Middle frontal gyrus (tissue), 1 donor: ENCODE data around the gene KCNAB1.
"Not testable (repeated sequence)": the region's sequence is repeated elsewhere in the genome, so short reads cannot be mapped to it uniquely, and the experiment has no call there.

Experiments used
- DNase-seq: peaks from one replicate; pipeline ENCODE4 v3.0.0-alpha.2; 2015; ENCODE audit warnings: low spot score; ENCODE audit errors: extremely low spot score

Gene KCNAB1

DNA sequence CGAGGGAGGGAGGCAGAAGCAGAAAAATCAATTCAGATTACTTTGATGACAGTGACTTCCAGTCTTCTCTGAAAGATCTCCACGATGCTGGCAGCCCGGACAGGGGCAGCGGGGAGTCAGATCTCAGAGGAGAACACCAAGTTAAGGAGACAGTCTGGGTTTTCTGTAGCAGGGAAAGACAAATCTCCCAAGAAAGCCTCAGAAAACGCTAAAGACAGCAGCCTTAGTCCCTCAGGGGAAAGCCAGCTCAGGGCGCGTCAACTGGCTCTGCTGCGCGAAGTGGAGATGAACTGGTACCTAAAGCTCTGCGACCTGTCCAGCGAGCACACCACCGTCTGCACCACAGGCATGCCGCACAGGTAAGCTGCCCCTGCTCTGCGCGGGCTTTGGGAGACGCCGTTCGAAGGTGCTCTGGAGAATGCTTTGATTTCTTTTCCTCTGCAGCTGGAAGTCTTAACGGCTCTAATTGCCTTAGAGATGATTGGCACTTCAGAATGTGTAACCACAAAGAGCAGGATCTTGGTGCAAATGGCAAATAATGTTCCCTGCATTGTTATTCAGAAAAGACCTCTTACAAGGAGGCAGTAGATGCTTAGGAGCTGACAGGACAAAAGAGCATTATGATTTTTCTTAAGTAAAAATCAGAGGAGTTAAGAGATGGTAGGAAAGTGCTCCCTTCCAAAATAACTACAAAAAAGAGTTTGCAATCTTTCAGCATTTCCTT is at the start of gene KCNAB1:
TSS of gene KCNAB1 (plus strand) at position 51 of the 724 bp plus-strand sequence.
- DNase-seq = no peak

DNA sequence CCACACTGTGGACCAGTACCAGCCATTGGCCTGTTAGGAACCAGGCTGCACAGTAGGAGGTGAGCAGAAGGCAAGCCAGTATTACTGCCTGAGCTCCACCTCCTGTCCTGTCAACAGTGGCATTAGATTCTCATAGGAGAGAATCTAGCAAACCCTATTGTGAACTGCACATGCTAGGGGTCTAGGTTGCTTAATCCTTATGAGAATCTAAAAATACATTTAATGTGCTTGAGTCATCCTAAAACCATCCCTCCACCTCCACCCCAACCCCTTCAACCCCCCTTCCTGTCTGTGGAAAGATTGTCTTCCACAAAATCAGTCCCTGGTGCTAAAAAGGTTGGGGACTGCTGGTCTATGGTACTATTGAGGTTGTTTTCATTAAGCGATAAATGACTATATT is 49.3 kb upstream of the KCNAB1 start:
- DNase-seq = no peak

DNA sequence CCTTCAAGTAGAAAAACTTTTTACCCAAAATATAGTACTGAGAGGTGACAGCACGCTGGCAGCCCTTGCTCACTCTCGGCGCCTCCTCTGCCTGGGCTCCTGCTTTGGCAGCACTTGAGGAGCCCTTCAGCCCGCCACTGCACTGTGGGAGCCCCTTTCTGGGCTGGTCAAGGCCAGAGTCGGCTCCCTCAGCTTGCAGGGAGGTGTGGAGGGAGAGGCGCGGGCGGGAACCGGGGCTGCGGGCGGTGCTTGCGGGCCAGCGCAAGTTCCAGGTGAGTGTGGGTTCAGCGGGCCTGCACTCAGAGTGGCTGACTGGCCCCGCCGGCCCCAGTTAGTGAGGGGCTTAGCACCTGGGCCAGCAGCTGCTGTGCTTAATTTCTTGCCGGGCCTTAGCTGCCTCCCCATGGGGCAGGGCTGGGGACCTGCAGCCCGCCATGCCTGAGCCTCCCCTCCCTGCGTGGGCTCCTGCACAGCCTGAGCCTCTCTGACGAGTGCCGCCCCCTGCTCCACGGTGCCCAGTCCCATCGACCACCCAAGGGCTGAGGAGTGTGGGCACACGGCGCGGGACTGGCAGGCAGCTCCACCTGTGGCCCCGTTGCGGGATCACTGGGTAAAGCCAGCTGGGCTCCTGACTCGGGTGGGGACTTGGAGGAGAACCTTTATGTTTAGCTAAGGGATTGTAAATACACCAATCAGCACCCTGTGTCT is 47.3 kb upstream of the KCNAB1 start:
- DNase-seq = not testable (repeated sequence)

DNA sequence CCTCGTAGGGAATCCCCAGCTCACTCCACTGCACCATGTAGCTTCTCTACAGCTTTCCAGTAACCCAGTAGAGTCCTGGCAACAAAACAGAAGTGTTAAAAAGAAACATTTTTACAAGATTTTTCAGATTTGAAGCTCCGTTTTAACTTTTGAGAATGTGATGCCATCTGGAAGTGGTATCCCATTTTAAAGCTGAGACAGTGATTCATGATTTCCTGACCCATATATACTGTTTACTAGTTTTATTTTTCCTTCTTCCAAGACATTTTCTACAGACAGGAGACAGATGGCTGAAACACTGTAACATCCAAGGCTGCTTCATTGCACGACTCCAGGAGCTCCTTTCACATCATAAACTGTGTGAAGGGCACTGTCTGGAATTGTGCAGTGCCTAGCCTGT is 30.3 kb upstream of the KCNAB1 start:
- peak; percentile 49 for DNase-seq

DNA sequence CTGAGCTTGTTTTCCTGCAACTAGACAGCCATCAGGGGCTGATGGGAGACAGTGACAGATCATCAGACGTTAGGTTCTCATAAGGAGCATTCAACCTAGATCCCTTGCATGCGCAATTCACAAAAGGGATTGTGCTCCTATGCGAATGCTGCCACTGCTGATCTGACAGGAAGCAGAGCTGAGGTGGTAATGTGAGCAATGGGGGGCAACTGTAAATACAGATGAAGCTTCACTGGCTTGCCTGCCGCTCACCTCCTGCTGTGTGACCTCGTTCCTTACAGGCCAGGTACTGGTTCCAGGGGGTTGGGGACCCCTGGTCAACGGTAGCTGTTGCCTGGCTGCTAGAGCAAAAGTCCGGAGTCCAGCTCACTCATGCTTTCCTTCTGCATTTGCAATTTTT is 26.4 kb upstream of the KCNAB1 start:
- DNase-seq = no peak

DNA sequence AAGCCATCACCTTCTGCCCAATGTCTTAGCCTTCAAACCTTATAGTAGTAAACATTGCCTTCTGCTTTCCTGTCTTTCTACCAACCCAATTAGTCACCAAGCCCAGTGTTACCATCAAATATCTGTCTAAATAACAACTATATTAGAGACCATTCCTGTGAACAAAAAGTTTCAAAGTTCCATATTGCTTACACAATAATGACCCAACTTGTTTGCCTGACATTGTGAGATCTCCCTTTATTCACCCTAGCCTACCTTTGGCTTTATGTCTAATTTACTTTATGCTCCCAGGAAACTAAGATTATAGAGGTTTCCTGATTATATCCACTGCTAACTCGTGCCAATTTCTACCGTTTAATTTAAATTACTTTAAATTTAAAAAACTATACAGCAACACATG is 26.0 kb upstream of the KCNAB1 start:
- no peak for DNase-seq

DNA sequence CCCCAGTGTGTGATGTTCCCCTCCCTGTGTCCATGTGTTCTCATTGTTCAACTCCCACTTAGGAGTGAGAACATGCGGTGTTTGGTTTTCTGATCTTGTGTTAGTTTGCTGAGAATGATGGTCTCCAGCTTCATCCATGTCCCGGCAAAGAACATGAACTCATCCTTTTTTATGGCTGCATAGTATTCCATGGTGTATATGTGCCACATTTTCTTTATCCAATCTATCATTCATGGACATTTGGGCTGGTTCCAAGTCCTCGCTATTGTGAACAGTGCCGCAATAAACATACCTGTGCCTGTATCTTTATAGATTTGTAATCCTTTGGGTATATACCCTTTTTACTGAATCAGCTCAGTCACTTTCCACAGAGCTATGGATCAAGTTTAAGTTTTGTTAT is 24.7 kb upstream of the KCNAB1 start:
- DNase-seq = not testable (repeated sequence)

DNA sequence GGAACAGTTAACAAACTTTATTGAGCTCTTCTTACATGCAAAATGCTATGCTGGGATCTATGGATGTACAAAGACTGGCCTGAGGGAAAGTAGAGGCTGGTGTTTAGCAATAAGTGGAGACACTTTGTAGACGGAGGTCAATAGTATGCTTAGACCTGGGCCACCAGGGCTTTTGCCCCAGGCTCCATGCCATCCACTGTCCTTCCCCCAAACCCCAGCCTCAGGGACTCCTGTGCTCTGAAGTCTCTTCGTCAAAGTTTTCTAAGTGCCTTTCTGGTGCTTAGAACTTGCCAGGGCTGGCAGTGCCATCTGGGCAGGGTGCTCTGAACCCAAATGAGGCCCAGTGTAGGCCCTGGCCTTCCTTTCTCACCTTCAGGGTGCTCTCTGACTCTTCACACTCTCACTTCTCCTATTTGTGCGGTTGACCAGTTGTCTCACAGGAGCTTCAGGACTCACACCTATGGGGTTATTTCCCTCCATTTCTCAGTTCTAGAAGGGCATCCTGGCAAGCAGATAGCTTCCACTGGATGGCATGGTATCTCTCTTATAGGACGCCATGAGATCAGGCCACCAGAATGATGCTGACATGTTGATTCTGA is 21.8 kb upstream of the KCNAB1 start:
- DNase-seq = no peak

DNA sequence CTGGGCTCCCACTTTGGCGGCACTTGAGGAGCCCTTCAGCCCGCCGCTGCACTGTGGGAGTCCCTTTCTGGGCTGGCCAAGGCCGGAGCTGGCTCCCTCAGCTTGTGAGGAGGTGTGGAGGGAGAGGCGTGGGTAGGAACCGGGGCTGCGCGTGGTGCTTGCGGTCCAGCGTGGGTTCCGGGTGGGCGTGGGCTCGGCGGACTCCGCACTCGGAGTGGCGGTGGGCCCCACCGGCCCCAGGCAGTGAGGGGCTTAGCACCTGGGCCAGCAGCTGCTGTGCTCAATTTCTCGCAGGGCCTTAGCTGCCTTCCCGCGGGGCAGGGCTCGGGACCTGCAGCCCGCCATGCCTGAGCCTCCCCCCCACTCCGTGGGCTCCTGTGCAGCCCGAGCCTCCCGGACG is 21.0 kb upstream of the KCNAB1 start:
- not testable (repeated sequence) for DNase-seq

DNA sequence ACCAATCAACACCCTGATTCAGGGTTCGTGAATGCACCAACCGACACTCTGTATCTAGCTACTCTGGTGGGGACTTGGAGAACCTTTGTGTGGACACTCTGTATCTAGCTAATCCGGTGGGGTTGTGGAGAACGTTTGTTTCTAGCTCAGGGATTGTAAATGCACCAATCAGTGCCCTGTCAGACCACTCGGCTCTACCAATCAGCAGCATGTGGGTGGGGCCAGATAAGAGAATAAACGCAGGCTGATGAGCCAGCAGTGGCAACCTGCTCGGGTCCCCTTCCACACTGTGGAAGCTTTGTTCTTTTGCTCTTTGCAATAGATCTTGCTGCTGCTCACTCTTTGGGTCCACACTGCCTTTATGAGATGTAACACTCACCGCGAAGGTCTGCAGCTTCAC is 20.4 kb upstream of the KCNAB1 start:
- DNase-seq = not testable (repeated sequence)

DNA sequence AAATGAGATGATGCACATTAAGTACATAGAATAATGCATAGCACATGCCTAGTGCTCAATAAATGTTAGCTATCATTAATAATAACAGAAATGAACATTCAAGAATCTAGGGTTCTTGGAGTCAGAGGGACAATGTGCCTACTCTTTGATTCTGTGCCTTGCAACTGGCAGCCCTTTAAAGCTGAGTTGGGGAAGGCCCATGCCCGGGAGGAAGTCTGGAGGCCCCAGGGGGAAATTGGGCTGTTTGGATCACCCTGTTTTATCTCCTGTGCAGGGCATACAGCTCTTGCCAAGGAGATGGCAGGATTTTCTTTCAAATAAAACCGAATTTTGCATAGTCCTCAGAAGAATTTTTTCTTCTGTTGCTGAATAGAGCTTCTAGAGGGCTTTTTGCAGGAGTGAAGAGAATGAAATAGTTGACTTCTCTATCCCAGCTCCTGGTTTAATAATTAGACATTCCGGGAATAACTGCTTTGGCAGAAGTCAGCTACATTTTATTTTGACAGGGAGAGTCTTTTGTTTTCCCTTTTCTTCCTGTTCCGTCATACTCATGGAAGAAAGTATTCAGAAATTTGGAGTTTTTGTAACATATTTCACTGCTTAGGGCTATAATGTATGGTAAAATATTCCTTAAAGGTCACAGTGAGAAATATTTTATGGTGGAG is 18.0 kb upstream of the KCNAB1 start:
- DNase-seq = no peak

DNA sequence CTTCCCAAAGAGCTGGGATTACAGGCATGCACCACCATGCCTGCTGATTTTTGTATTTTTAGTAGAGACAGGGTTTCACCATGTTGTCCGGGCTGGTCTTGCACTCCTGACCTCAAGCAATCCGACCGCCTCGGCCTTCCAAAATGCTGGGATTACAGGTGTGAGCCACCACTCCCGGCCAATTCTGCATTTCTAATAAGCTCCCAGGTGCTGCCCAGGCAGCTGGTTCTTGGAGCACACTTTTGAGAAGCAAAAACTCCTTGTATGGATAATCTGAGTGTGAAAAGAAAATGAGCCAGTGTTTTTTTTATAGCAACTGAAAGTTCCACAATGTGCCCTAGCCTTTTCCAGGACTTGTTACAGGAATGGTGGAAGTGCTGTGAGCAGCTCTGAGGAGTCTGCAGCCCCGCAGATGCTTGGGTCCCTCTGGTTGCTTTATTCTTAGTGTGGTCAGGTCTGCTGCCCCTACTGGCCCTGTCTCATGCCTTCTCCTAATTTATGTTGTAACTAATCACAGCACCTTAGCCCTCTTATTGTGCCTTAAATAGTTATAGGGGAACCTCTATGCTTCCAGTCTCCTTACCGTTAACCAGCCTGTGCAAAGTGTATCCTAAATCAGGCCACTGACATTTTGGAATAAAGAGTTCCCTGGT is 13.5 kb upstream of the KCNAB1 start:
- no peak for DNase-seq

DNA sequence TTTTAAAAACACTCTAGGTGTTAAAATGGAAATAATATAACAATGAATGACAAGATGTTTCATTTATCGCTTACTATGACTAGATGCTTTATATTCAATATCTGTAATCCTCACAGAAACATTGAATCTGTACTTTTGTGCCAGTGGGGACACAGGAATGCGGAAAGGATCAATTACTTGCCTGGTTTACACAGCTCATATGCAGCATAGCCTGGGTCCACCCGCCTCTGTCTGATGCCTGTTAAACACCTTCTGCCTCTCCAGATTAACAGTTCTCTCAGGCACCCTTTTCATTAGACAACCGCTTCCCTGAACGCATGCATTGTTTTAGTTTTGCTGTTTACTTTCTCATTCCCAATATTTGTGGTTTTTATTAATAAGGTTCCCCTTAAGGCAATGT is 12.9 kb upstream of the KCNAB1 start:
- DNase-seq = no peak

DNA sequence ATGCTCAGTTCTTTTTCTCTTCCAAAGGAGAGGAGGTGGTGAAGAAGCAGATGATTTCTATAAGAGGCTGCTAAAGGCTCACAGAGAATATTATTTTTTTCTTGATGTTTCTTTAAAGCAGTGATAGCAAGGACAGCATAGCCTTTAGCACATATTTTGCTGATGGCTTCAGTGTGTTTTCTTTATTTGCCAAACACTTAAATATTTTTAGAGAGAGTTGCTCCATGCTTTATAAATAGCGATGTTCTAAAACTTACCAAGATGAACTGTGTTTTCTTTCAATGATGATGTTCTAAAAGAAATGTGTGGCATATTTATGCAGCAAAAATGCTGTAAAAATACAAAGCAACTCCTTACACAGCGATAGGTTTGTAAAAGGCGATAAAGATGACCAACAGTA is 11.8 kb upstream of the KCNAB1 start:
- DNase-seq = no peak

DNA sequence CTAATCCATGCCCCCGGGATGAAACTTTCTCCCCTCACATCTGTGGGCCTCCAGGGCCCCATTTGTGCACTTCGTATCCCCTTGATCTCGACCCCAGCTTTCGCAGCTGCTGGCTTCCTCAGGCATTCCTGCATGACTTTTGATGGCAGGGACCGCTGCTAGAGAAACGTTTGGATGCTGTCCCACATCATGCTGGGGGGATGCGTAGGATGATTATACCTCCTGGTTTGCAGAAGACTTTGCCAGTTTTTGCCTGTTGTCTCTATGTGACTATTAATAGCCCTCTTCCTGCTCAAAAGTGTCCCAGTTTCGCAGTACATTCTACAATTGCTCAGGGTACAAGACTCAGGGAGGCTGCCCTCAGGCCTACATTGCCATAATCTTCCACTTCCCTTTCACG is 10.4 kb upstream of the KCNAB1 start:
- peak; percentile 43 for DNase-seq

DNA sequence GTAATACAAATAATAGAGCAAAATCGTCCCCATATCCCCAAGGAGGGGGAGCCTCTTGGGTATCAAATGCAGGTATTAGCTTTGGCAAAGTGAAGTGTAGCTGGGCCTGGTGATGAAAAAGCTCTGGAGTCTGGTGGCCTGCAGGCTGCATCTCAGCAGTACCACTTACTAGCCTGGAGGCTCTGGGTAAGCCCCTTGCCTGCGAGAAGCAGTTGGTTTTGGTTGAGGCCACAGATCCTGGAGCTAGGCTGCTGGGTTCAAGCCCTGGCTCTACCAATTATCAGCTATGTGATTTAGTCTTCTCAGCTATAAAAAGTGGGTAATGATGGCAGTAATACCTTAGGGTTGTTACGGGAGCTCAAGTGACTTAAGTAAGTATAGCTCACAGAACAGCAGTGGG is 6.1 kb downstream of the KCNAB1 start:
- DNase-seq = no peak

DNA sequence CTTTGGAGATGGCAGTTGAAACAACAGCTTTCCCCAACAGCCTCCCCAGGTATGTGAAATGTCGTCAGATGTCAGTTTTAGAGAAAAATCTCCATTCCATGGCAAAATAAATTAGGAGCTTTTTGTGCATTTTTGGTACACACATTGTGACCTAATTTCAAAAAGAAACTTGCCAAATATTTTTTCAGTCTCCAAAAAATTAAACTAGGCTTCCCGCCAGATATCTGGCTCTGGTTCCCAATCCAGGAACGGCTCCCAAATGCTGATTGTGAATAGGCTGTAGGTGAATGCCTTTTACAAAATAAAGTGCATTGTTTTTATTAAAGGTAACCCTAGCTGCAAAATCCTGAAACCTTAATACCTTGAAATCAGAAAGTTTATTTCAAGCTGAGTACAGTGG is 10.9 kb downstream of the KCNAB1 start:
- no peak for DNase-seq

DNA sequence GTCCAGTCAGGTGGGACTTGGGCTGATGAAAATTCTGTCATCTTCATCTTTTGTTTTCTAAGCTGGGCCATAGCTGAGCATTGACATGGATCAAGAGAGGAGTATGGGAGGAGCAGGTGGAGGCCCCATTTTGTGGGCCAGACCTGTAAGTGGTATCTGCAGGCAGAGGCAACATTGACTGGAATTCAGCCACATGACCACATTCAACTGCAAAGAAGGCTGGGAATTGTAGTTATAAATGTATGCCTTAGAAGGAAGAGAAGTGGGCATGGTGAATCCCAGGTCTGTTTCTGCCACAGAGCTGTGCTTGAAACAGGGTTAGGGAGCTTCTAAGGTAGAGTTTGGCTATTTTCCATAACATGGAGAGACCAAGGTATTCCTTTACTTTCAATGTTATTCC is 11.4 kb downstream of the KCNAB1 start:
- DNase-seq = no peak

DNA sequence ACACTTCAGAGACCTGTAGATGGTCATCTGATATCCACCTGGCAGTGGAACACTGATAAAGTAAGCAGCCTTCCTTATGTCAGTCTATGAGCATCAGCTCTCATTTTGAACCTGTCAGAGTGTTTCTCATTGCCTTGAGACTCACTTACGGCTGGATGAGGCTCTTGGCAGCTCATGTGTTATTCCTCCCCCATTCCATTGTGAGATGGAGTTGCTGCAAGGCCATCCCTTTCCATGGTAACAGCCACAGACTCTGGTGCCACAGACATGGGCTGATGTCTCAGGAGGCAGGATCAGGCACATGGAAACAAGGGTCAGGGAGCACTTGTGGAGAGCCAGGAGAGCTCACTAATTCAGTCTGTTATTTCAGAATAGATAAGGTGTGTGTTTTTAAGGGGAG is 11.9 kb downstream of the KCNAB1 start:
- DNase-seq = no peak

DNA sequence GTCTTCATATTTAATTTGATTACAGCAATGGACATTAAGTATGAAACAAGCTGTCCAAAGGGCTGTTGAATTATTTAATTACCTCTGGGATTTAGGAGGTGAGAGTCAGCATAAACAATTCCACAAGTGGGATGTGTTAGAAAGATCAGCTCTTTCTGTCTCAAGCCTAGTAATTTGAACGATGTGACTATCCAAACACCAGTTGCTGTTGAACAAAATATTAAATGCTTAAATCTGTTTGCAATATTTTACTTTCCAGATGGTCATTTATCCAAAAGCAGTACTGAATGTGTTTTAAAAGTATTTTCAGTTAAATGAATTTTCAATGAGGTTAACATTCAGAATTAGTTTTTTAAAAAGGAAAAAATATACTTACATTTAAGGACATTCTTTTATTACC is 12.7 kb downstream of the KCNAB1 start:
- no peak for DNase-seq

DNA sequence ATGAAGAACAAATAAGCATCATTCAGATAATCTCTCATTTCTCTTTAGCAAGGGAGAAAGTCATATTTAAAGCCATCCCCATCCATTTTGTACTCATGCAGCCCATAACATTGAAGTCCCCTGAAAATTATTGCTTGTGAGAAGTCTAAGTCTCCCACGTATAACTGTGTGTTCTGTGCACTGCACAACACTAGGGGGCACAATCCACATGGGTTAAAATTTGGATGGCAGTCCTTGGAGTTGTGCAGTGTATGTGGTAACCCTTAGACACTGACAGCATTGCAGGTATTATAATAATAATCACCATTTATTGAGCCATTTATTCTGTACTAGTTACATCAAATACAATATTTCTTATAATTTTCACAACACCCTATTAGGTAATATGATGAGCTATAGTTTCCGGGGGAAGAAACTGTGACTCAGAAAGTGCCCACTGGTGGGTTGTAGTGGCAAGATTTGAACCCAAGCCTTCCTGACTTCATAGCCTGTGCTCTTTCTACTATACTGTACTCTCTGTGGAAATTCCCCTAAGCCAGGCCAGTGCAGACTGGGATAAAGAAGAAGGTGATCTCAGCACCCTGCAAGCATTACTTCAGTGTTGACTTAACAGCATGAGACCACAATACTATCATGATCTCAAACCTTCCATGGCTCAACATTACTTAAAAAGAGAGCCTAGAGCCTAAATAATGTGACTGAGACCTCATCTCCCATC is 15.7 kb downstream of the KCNAB1 start:
- DNase-seq = no peak
